NCI-H146 treated with DMSO at 0.1 percent for 48 hours (cell line): Measurements from ENCODE around the gene NIPAL1.

Experiments
- DNase-seq: peaks from one replicate; lab custom pipeline; 2025; ENCODE audit not compliant: unreplicated experiment; lab: John Stamatoyannopoulos, UW

Gene NIPAL1

DNA sequence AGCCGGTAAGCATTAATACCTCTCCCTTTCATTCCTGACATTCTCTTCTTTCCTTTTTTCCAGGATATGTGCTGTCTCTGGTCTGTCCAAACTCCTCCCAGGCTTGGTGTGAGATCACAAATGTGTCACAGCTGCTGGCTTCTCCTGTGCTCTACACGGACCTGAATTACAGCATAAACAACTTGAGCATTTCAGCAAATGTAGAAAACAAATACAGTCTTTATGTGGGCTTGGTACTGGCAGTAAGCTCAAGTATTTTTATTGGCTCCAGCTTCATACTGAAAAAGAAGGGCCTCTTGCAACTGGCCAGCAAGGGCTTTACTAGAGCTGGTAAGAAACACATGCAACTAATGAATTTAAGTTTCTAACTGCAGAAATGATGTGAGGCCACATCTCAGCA lies 8.4 kb downstream of the NIPAL1 start:
- DNase-seq = no peak

GRCh38 chr4:48027653-48028052 lies 11.1 kb downstream of the NIPAL1 start:
- no peak for DNase-seq

- no peak for DNase-seq
Measured at GRCh38 chr4:48028696-48029095, 12.1 kb downstream of the NIPAL1 start.

GRCh38 chr4:48030470-48030869 lies 13.9 kb downstream of the NIPAL1 start:
- DNase-seq = no peak

- DNase-seq = no peak
Measured at GRCh38 chr4:48031802-48032525, 15.4 kb downstream of the NIPAL1 start.

DNA sequence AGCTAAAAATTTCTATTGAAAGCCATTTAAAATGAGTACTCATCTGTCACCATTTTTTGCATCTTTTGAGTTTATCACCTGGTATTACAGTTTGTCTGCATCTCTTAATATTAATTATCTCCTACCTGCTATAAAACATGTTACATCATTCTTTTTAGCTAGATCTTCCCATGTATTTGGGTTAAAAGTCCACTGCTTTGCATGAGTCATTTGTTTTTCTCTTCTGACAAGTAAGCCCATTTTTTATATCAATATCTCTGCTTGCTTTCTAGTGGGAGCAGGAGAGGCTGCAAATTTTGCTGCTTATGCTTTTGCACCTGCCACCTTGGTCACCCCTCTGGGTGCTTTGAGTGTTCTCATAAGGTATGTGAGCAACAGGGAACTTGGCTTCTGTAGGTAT lies 16.1 kb downstream of the NIPAL1 start:
- DNase-seq = no peak

DNA sequence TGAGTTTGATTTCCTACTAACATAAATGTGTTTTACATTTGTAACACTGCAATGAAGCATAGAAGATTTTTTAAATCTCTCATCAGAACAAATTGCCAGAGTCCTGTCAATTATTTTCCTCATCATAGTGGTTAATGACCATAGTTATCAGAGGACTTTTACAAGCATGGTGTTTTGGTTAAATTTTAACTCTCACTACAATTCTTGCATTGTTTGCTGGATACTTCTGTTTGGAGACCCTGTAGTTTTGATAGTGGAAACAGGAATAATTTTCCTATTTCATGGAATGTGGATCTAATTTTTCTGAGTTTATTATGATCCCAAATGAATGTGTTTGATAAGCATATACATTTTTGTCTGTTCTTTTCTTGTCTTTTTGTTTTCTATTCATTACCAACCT lies 16.8 kb downstream of the NIPAL1 start:
- no peak for DNase-seq

GRCh38 chr4:48033825-48034413 lies 17.3 kb downstream of the NIPAL1 start:
- peak; percentile 6 for DNase-seq

DNA sequence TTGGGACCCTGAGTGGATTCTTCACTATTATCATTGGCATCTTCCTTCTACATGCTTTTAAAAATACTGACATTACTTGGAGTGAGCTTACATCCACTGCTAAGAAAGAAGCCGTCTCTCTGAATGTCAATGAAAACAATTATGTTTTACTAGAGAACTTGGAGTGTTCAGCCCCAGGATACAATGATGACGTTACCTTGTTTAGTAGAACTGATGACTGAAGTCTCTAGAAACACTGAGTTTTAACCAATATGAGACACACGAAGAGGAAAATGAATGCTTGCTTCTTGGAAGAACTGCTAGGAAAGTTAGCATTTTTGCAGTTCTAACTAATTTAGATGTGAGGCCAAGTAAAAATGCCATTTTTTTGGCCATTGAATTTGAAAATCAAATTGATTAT lies 19.4 kb downstream of the NIPAL1 start:
- DNase-seq = no peak

DNA sequence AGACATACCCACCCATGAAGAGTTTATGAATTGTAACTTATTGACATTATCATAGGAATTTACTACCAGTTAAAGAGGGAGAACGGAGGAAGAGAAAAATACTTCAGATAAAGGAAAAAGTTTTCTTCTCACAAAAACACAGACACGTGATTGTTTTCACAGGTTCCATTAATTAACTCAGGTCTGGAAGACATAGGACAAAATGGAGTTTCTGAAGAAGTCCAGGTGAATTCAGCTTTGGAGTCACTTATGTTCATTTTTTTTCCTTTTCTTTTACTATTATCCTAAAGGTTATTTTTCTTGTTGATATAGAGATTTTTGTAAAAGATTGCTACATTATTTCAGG lies 20.5 kb downstream of the NIPAL1 start:
- DNase-seq = no peak

DNA sequence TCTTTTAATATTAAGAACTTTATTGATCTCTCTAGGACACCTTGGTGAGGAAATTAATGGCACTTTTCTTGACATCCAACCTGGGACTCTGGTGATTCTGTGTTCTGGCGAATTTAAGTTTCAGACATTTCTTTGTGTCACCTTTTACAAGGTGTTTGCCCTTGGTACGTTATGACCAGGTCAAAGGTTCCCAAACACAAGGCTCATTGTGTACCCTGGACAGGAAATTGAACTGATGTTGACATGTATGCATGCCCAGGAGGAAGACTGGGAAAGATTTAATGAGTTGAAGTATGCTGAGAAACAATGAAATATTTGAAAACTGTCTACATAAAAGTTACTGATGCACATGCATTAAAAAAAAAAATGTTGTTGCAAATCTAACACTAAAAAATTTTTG lies 22.1 kb downstream of the NIPAL1 start:
- no peak for DNase-seq

DNA sequence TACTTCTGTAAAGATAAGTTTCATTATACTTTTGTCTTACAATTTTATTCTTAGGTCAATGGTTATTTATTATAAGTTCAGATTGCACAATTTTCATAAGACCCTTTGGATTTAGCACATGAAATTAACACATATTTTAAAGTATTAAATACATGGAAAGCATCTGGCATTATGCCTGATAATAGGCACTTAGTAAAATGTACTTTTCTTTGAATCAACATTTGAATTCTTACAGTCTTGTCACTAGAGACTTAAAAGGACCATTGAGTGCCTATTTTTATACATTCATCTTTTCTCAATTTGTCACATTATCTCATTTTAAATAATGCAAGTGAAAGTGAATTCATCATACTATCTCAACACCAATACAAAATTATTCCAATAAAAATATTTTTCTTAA lies 23.0 kb downstream of the NIPAL1 start:
- DNase-seq = no peak

- no peak for DNase-seq
Measured at GRCh38 chr4:48041535-48042137, 25.1 kb downstream of the NIPAL1 start.

DNA sequence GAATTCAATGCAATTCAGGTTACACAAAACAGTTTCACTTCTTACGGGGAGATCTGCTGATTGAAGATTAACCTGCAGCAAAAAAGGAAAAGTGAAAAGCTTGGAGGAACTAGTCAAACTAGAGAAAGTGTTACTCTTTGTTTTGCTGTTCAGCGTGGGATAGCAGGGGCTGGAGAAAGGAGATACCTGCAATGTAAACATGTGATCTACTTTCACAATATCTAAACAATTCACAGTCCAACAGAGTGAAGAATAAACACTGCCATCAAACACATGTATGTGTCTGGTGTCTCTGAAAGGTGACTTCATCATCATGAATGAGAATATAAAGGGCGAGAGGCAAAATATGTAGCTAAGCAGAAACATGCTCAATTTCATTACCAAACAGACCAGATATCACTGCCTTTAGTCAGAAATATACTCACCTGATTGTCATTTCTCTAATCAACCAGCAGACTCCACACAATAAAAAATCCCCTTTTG lies 26.4 kb downstream of the NIPAL1 start:
- no peak for DNase-seq

GRCh38 chr4:48043504-48043903 lies 26.9 kb downstream of the NIPAL1 start:
- no peak for DNase-seq

DNA sequence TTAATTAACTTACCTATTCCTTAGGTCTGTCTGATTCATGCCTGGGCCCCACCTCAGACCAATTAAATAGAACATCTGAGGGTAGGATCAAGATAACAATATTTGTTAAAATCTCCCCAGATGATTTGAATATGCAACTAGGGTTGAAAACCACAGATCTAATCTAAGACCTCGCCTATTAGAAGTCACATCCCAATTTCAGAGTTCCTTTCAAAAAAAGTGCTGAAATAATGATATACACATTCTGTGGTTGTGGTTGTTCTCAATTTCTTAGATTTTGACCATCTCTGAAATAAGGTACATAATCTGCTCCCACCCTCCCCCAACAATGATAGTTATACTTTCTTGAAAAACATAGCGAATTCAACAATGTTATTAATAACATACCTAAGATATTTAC lies 27.7 kb downstream of the NIPAL1 start:
- no peak for DNase-seq

DNA sequence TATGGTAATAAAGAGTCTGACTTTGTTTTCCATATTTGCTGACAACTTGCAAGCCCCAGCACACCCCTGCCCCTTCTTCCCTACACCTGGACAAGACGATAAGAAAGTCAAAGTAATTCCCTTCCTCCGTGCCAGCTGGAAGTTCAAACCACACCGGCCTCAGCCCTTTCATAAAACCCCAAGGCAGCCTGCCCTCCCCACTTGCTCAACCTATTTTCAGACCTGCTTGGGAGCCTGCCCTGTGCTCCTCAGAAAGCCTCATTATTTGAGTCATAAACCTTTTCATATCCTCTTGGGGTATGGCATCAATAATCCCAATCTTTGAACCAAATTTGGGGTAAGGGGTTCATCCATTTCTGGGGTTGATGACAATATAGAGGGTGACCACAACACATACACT lies 29.5 kb downstream of the NIPAL1 start:
- no peak for DNase-seq

- DNase-seq = no peak
Measured at GRCh38 chr4:48047421-48047844, 30.9 kb downstream of the NIPAL1 start.

GRCh38 chr4:48047896-48048295 lies 31.3 kb downstream of the NIPAL1 start:
- DNase-seq = no peak

DNA sequence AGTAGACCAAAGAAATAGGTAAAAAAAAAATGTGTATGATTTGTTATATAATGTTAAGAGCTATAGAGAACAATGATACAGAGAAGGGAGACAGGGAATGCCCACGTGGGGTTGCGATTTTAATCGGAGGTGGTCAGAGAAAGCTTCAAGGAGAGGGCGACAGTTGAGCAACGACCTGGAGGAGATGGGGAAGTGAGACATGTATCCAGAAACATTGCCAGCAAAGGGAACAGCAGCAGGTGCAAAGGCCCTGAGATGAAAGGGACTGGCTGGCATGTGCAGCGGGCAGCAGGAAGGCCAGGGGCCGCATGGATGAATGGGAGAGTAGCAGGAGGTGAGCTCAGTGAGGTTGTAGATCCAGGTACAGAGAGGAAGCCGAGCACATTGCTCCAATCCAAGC lies 32.9 kb downstream of the NIPAL1 start:
- no peak for DNase-seq

- no peak for DNase-seq
Measured at GRCh38 chr4:48051078-48051477, 34.5 kb downstream of the NIPAL1 start.
